Measurements from ENCODE around the gene KCNH5.
"Not testable (repeated sequence)": the region's sequence is repeated elsewhere in the genome, so short reads cannot be mapped to it uniquely, and the experiment has no call there.

KCNH5 gene

DNA sequence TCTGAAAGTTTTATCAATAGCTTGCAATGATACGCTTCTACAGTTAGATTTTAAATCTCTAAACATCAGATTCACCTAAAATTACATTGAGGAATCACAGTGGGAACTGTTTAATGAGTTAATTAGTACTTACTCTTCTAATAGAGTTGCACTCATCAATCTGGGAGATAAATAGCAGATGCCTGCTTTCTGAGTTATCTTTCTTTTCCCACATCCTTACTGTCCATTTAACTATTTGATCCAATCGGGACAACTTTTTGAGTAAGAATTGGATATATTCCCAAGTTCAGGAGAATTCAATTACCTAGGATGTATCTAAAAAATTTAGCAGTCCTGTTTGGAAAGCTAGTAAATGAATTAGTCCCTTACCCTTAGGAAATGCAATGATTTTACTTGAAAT is 162.3 kb downstream of the KCNH5 start:
- no peak for DNase-seq (ENCODE audit: low read depth)

DNA sequence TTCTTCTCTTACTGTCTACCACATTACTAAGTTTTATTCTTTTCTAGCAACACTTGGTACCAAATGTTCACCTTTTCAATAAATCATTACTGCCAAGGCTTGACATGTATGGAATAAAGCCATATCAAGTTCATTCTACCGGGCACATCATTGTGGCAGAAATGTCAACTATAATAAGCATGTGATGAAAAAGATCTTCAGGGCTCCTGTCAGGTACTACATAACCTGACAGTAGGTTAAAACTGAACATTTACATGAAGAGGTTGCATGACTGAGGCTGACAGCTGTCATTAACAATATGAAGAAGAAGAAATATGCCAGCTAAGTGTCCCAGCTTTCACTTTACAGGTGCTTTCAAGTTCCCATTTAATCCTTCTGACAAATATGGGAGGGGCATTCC is 178.9 kb downstream of the KCNH5 start:
- DNase-seq (ENCODE audit: low read depth): no peak

DNA sequence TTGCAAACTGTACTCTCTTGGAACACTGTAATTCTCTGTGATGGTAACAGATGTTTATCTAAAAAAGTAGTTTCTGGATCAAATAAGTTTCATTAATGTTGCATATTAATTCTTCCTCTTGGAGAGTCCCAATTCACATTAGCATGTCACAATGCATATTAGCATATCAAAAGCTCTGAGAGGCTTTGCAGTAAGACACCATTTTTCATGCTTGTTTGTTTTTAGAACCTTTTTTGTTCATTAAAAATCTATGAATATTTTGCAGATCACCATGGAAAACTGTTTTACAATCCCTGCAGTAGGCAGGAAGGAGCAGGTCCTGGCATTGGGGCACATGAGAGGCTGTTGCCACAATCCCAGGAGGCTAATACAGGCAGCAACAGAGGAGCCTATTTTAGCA is 180.7 kb downstream of the KCNH5 start:
- DNase-seq (ENCODE audit: low read depth): no peak

DNA sequence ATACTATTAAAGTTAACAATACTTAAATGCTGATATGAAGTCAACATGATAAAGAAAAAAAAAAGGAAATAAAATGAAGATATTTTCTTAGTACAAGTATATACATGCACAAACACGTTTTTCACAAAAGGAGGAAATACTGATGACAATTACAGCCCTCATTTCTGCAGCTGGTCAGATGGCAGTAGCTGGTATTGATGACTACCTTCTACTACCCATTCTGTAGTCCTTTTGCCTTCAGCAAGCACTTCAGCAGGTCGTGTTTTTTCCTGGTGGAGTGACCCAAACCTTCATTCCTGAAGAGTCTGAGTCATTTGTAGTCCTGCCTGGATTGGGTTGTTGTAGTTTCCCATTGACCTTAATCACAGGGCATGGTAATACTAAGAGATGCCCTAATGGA is 187.2 kb downstream of the KCNH5 start:
- not testable (repeated sequence) for DNase-seq (ENCODE audit: low read depth)

DNA sequence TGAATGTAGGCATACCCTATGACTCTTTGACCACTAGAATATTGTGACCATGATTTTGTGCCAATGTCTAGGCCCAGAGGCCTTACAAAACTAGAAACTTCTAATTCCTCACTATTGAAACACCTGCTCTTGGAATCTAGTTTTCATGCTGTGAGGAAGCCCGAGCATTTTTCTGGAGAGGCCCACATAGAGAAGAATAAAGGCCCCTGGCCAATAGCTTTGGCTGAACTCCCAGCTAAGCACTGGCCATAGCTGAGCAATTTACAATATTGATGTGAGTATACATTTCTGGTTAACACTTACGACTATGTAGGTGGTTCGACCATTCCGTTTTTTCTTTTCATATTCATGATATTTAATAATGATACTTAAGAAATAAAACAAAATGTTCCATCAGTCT is 190.3 kb downstream of the KCNH5 start:
- no peak for DNase-seq (ENCODE audit: low read depth)

DNA sequence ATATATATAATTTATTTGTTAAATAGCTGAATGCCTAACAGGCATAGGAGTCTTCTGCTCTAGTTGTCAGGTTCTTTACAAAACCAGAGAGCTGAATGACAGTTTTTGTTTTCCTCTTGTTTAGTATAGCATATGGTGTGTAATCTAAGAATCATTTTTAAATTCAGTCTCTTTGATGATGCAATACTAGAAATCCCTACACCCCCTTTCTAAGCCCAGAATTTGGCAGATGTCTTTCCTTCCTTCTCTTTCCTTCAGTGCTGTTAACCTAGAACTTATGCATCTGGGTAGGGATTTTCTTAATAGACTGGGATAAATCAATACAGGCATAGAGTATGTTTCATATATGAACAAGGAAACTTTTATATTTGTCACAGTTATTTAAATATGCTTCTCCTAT is 198.1 kb downstream of the KCNH5 start:
- DNase-seq (ENCODE audit: low read depth): no peak

DNA sequence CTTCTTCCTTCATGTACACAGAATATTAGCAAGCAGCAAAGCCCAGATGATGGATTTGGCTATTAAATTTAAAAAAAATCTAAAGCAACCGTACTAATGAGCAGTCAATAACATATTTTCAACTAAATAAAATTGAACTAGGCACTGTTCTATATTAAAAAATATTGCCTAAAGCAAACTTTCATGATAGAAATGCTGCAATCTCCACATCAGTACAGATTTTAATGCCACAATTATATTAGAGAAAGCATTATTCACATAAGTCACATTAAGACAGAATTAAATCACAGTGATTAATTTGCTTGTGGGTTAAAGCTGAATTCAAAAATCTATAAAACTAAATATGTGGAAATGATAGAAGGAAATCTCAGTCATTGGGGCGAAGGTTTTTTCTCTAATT is 200.7 kb downstream of the KCNH5 start:
- no peak for DNase-seq (ENCODE audit: low read depth)

DNA sequence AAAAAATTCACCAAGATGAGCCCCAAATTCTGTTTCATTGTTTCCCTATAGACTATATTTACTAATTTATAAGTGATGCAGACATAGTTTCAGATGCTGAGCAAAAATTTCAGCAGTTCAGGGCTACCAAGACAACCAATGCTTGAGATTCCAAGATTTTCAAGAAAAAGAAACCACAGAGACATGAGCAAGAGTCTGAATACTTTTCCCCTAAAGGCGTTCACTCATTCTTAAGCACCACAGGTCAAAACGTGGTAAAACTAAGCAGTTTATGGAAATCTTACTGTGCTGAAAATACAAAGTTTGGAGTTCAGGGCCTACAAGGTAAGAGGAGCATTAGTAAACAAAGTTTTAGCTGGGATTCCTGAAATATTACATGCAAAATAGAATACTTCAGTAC is 221.2 kb downstream of the KCNH5 start:
- no peak for DNase-seq (ENCODE audit: low read depth)

DNA sequence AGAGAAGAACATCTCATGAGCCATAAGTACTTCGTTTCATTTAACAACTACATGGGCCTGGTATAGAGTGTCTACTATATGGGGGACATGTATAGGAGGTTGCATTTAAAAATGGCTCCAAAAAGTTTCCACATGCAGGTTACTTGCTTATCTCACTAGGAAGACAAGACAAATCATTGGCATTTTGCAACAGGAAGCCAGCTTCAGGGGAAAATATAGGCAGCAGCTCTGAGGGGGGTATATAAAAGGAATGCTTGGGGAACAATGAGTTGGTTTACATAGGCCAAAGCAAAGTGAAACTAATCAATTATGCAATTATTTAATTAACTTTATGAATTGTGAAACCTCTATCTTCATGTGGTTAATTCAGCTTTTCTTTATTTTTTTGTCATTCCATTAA is 225.3 kb downstream of the KCNH5 start:
- DNase-seq (ENCODE audit: low read depth): no peak

DNA sequence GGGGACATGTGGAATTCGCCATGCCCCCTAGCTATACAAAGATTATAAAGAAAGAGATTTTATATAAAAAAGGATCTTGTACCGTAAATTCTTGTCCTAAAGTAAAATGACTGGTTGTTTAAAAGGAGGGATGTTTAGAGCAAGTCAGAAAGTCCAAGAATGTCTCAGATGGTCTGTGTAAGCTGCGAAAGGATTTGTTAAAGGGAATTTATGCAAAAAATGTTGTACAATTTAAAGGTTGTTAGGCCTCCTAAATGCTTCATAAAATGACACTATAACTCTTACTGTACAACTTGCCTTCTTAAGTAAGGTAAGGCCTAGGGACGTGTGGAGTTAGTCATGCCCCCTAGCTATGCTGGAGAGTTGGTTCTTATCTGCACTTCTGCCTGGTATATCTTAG is 237.6 kb downstream of the KCNH5 start:
- no peak for DNase-seq (ENCODE audit: low read depth)

DNA sequence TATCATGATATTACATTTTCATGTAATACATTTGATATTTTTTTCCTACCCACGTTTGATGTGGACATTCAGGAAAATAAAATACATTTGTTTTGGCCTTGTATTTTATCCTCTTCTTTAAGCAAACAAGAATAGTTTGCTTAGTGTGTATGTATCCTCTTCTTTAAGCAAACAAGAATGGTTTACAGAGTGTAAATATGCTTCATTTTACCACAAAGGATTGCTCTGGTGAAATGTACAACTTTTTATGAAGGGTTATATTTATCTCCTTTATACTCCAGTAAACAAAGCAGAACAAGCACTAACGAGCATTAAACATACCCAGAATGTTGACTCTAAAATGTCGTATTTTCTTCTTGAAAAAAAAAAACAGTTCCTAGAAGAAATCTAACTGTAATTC is 244.7 kb downstream of the KCNH5 start:
- no peak for DNase-seq (ENCODE audit: low read depth)

DNA sequence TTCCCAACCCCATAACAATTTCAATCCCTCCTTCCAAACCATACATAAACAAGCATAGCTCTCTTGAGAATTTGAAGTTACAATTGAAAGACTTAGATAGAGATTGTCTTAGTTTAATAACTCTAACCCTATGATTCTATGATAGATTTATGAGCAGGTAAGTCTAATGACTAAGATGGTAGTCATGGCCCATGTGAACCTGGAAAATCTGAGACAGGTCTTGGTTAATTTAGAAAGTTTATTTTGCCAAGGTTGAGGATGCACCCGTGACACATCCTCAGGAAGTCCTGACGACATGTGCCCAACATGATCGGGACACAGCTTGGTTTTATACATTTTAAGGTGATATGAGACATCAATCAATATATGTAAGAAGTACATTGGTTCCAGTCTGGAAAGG is 248.8 kb downstream of the KCNH5 start:
- no peak for DNase-seq (ENCODE audit: low read depth)

DNA sequence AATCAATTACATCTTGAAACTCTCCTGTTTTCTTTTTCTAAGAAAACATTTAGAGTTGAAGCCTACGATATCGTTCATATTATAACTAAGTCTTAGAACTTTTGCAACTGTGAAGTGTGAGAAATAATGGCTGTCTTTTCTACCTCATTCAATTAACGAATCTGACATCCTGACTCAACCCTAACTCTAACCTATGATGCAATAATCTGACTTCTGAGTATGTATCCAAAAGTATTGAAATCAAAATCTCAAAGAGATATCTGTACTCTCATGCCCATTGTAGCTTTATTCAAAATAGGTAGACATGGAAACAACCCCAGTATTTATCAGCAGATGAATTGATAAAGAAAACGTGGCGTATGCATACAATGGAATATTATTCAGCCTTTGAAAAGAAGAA is 252.7 kb downstream of the KCNH5 start:
- DNase-seq (ENCODE audit: low read depth): no peak

DNA sequence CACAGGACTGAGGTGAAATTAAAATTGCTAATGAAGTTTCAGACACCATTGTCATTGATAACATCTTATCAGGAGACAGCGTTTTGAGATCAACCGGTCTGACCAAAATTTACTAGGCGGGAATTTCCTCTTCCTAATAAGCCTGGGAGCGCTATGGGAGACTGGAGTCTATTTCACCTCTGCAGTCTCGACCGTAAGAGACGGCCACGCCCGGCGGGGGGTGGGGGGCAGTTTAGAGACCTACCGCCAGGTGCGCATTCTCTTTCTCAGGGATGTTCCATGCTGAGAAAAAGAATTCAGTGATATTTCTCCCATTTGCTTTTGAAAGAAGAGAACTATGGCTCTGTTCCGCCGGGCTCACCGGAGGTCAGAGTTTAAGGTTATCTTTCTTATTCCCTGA is 263.9 kb downstream of the KCNH5 start:
- DNase-seq (ENCODE audit: low read depth): not testable (repeated sequence)

DNA sequence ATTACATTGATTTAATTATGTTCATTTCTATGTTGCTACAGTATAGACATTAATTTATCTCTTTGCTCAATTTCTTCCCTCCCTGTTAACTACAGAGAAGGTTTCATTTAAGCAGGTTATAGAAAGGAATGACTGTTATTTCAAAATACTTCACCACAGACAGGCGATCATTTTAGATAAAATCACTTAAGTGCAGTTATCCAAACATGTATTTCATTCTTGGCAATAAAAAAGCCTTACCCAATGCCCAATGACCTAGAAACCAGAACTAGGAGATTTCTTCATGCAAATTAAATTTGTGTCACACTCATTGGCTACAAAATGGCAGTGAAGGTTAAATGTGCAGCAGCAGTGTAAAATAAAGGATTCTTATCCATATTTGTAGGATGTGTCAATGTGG is 266.4 kb downstream of the KCNH5 start:
- DNase-seq (ENCODE audit: low read depth): no peak

DNA sequence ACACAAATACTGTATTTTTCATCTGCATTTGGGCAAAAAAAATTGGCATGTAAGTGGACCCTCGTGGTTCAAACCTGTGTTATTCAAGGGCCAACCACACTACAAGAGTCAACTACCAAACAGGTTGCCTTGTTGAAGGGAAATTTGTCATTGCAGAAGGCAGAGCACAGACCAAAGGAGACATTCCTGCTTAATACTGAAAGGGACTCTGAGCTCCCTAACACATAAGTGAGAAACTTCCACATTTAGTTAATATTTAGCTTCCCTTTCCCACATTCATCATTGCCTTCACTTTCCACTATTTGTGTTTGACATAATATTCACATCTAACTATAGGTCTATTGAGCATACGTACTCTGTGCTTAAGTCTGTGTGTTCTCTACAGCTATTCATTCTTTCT is 266.9 kb downstream of the KCNH5 start:
- no peak for DNase-seq (ENCODE audit: low read depth)

DNA sequence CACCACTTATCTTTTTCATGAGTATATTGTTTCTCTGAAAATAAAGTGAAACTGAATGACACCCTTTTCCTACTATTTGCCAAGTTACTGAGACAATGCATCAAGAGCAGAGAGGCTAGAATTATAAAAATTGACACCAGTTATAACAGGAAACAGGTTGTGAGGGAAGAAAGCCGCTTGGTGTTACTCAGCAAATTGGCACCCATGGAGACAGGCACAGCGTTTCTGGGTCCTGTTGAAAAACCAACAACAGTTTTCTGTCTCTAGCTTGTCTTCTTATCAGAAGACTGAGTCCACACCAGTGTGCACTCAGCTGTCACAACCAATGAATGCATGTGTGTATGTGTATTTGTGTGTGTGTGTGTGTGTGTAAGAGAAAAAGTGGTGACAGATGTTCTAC is 267.7 kb downstream of the KCNH5 start:
- no peak for DNase-seq (ENCODE audit: low read depth)

DNA sequence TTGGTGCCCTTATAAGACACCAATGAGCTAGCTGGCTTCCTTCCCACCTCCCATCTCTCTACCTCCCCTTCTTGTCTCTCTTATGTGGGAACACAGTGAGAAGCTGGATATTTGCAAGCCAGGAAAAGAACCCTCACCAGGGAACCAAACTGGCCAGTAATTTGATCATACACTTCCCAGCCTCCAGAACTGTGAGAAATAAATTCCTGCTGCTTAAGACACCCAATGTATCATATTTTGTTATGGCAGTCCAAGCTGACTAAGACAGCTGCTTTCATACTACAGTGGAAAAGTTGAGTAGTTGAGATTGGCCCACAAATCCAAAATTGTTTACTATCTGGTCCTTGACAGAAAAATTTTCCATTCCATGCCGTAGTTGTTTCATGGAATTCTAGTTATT is 269.0 kb downstream of the KCNH5 start:
- DNase-seq (ENCODE audit: low read depth): no peak

DNA sequence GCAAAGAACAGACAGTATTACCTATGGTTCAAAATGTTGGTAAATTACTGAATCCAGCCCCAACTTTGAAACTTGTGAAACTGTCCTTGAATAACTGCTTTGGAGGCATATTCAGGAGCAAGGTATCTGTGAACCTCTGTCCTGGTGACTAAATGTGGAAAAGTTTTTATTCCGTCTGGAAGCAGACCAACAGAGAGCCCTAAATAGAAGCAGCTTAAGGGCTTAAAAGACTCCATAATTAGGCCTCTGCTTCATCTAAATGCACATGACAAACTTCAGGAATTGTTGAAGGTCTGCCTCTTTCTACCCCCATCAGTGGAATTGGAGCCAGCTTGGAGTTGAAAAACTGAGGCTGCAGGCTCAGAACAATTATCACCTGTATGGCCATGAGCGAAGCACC is 276.5 kb downstream of the KCNH5 start:
- no peak for DNase-seq (ENCODE audit: low read depth)

DNA sequence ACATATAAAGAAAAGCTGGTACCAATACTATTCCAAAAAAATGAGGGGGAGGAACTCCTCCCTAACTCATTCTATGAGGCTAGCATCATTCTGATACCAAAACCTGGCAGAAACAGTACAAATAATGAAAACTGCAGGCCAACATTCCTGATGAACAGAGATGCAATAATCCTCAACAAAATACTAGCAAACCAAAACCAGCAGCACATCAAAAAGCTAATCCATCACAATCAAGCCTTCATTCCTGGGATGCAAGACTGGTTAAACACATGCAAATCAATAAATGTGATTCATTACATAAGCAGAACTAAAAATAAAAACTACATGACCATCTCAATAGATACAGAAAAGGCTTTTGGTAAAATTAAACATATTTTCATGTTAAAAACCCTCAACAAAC is 281.3 kb downstream of the KCNH5 start:
- DNase-seq (ENCODE audit: low read depth): no peak

DNA sequence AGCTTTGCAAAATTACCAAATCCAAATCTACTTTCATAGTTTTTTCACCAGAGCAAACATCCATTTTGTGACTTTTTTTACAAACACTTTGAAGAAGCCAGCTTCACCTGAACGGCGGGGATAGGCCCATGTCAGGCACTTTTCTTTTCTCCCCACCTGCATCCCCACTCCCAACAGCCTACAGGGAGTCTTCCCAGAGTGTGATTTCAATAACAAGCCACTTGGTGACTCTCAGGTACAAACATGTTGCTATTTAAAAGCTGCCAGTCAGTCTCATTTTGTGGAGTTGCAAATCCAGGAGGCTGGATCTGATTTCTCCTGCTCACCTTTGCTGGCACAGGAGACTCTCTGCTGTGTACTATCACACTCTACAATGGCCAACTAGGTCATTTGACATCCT is 285.5 kb downstream of the KCNH5 start:
- no peak for DNase-seq (ENCODE audit: low read depth)

DNA sequence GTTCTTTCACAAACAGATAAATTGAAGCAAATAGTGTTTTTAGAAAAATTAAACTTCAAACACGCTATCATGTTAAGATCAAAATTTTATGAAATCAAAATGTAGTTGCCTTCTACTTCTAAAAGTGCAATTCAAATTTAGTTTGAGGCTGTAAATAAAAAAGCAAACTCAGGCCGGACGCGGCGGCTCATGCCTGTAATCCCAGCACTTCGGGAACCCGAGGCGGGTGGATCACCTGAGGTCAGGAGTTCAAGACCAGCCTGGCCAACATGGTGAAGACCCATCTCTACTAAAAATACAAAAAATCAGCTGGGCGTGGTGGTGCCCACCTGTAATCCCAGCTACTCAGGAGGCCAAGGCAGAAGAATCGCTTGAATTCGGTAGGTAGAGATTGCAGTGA is 298.4 kb downstream of the KCNH5 start:
- DNase-seq (ENCODE audit: low read depth): not testable (repeated sequence)

DNA sequence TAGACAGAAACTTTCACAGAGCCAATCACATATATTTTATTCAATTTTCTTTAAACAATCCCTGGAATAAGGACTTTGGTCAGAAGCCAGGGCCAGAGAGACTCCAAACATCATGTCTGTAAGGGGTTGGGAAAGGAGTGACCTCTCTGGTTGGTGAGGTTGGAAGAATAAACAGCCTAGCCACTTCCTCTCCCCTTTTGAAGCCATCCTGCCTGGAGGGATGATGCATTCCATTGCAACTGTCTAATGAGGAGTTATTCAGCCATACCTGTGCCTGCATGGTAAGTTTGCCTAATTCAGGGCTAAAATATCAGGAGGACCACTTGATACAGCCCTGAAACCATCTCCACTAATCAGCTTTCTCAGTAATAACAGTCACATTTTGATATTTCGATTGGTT is 299.8 kb downstream of the KCNH5 start:
- DNase-seq (ENCODE audit: low read depth): no peak

DNA sequence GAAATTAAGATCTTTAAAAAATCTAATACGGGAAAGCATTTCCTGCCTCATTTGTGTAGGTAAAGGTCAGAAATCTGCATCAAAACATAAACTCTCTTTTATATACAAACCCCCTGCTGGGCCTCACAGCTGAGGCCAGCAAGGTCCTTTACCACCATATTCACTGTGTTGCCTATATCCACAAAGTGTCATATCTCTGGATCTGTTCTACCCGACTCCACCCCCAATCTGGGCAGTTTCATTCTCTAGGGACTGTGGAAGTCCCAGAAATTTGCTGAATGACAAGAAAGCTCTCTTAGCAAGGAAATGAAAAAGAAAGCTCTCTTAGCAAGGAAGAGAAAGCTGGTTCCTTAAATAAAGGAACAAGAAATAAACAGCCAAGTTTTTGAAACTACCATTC is 301.7 kb downstream of the KCNH5 start:
- DNase-seq (ENCODE audit: low read depth): no peak

DNA sequence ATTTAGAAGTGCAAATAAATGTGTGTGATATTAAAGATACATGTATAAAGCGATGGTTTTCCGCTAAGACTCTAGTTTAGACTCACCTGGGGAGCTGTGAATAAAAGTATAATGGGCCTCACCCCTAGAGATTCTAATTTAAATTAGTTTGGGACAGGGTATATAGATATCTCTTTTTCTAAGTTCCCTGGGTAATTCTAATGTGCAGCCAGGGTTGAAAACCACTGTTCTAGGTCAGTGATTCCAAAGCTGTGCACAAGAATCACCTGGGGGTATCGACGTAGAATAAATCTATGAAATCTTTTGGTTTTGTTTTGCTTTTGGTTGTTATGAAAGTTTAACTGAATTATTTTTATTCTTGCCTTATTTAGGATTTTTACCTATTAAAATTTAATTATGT is 302.1 kb downstream of the KCNH5 start:
- no peak for DNase-seq (ENCODE audit: low read depth)

All from ELR (cell line).